ENCODE data around the gene C2CD5.

DNA sequence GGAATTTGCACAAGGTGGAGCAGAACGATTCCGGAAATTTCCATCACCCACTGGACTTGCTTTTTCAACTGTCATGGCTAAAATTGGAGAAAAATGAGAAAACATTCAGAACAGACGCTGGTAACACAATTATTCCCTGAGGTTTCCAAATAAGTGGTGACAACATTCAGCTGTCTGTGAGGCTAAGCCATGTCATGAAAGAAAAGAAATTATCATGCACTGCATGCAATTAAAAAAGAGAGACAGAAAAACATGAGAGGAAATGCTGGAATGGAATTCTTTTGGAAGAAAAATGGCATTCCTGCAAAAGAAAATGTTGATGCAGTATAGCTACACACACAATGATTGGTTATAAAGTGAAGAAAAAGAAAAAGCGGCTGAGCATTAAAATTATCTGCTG, 87.3 kb downstream of the C2CD5 start:
- TF ChIP-seq, protein P1, sequence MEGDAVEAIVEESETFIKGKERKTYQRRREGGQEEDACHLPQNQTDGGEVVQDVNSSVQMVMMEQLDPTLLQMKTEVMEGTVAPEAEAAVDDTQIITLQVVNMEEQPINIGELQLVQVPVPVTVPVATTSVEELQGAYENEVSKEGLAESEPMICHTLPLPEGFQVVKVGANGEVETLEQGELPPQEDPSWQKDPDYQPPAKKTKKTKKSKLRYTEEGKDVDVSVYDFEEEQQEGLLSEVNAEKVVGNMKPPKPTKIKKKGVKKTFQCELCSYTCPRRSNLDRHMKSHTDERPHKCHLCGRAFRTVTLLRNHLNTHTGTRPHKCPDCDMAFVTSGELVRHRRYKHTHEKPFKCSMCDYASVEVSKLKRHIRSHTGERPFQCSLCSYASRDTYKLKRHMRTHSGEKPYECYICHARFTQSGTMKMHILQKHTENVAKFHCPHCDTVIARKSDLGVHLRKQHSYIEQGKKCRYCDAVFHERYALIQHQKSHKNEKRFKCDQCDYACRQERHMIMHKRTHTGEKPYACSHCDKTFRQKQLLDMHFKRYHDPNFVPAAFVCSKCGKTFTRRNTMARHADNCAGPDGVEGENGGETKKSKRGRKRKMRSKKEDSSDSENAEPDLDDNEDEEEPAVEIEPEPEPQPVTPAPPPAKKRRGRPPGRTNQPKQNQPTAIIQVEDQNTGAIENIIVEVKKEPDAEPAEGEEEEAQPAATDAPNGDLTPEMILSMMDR (IDR thresholded peaks at IDR 0.05; ENCODE audit: low read depth, low read length), result no peak
- TF ChIP-seq EZH2phosphoT487 (IDR thresholded peaks at IDR 0.05; ENCODE audit: low read depth), result no peak

Data from OCI-LY3 (cell line).